RPMI8226 (cell line): ENCODE measurements around the gene NUDT2.
"Not testable (repeated sequence)": the region's sequence is repeated elsewhere in the genome, so short reads cannot be mapped to it uniquely, and the experiment has no call there.

Experiments
- DNase-seq: peaks from one replicate; pipeline ENCODE4 v3.0.0-alpha.2; 2015

NUDT2 gene

DNA sequence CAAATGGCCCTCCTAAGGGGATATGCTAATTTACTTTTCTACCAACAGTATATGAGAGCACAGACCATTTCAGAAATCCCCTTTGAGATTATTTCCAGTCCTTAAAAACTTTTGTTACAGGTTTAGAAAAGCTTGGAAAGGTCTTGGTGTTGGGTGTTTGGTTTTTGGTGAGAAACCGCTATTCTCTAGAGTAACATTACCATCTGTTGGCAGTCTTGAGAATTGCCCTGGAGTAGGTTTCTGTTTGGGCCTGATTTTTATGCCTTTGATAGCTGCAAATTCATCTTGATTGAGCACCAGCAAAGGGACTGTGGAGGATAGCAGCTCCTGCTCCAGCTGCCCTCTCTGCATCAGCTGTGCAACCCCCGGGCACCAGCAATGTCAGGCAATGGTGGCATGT, 8.0 kb downstream of the NUDT2 start:
- DNase-seq, result no peak

DNA sequence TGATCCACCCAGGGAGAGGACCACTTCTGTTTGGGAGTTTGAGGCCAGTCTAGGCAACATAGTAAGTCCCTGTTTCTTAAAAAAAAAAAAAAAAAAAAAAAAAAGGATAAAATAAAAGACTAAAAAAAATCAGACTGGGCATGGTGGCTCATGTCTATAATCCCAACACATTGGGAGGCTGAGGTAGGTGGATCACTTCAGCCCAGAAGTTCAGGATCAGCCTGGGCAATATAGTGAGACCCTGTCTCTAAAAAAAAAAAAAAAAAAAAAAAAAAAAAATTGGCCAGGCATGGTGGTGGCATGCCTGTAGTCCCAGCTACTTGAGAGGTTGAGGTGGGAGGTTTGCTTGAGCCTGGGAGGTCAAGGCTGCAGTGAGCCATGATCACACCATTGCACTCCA, 8.7 kb downstream of the NUDT2 start:
- DNase-seq, result not testable (repeated sequence)

DNA sequence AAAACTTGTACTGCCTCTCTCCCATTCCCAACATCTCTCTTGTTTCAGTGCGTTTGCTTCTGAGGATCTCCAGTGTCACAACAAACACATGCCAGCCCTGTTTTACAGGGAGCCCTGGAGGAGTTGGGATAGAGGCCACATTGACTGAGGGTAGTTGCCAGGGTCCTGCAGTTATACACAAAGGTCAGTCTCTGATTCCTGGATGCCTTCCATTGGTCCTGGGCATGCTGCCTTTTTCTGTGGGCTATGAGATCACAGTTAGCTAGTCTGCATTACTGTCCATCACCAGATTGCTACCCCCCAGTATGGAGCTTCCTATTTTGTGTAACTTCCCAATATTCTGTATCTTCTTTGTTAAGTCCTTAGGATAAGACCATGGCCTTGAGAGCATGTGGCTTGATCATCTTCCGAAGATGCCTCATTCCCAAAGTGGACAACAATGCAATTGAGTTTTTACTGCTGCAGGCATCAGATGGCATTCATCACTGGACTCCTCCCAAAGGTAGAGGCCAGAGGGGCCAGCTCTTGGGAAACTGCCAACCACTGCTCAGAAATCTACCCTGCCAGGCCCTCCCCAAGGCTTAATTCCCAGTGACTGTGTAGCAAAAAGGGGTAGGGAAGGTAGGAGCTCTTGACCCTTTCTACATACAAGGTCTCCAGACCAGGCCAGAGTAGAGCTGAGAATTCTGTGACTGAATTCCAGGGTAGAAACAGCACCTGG, 9.5 kb downstream of the NUDT2 start:
- no peak for DNase-seq

GRCh38 chr9:34341659-34342295, 12.4 kb downstream of the NUDT2 start:
- no peak for DNase-seq

GRCh38 chr9:34343090-34343489, 13.7 kb downstream of the NUDT2 start:
- no peak for DNase-seq

- no peak for DNase-seq
Measured at GRCh38 chr9:34343605-34344004, 14.2 kb downstream of the NUDT2 start.

GRCh38 chr9:34346873-34347799, 17.8 kb downstream of the NUDT2 start:
- no peak for DNase-seq

- DNase-seq, result no peak
Measured at GRCh38 chr9:34347800-34348158, 18.4 kb downstream of the NUDT2 start.

- no peak for DNase-seq
Measured at GRCh38 chr9:34349324-34349723, 20.0 kb downstream of the NUDT2 start.

GRCh38 chr9:34352122-34352652, 22.8 kb downstream of the NUDT2 start:
- not testable (repeated sequence) for DNase-seq

- not testable (repeated sequence) for DNase-seq
Measured at GRCh38 chr9:34352957-34353356, 23.6 kb downstream of the NUDT2 start.

DNA sequence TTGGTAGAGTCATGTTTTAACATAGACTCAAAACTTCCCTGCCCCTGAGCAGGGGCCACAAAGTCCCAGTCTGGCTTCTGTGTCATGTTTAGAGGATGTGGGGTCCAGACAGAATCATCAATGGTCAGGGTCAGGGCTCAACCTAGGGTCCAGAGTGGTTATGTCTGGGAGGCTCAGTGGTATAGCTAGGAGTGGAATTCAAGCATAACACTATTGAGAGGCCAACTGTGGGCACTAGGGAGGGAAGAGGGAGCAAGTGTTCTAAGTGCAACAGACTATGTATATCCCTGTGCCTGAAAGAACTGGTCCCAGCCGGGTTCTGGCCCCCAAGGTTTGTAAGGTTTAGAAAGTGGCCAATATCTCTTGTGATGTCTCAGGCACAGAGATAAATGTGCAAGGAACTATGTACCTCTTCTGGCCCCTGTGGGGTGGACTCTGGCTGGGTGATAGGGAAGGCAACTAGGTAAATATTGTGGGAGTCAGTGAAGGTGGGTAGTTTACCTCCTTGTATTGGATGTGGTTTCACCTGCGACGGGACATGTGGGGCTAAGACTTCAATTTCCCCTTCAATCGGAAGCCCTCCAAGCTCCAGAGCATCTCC, 33.3 kb downstream of the NUDT2 start:
- no peak for DNase-seq

- no peak for DNase-seq
Measured at GRCh38 chr9:34363619-34364351, 34.4 kb downstream of the NUDT2 start.

GRCh38 chr9:34365282-34365681, 35.9 kb downstream of the NUDT2 start:
- DNase-seq, result no peak

GRCh38 chr9:34366365-34366764, 37.0 kb downstream of the NUDT2 start:
- no peak for DNase-seq

DNA sequence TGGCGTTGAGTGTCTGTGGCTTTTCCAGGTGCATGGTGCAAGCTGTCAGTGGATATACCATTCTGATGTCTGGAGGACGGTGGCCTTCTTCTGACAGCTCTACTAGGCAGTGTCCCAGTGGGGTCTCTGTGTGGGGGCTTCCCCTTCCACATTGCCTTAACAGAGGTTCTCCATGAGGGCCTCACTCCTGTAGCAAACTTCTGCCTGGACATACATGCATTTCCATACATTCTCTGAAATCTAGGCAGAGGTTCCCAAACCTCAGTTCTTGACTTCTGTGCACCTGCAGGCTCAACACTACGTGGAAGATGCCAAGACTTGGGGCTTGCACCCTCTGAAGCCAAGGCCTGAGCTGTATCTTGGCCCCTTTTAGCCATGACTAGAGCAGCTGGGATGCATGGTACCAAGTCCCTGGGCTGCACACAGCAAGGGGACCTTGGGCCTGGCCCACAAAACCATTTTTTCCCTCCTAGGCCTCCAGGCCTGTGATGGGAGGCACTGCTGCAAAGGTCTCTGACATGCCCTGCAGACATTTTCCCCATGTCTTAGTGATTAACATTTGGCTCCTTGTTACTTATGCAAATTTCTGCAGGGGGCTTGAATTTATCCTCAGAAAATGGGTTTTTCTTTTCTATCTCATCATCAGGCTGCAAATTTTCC, 38.5 kb downstream of the NUDT2 start:
- not testable (repeated sequence) for DNase-seq

GRCh38 chr9:34368796-34369195, 39.4 kb downstream of the NUDT2 start:
- DNase-seq, result not testable (repeated sequence)

DNA sequence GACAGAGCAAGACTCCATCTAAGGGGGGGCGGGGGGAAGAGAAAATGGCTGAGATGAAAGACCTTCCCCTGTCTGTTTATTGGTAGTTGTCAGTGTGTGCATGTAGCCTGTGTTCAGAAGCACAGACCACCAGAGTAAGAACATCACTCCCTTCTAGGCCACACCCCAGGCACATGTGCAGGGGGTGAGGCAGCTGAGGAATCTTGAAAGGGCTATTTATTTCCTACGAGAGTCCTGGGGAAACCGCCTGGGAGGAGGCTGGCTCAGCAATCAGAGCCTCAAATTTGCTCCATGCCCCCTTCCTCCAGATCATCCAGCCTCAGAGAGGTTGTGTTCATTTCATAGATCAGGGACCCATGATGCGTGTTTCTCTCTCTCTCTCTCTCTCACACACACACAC, 40.3 kb downstream of the NUDT2 start:
- DNase-seq, result no peak

DNA sequence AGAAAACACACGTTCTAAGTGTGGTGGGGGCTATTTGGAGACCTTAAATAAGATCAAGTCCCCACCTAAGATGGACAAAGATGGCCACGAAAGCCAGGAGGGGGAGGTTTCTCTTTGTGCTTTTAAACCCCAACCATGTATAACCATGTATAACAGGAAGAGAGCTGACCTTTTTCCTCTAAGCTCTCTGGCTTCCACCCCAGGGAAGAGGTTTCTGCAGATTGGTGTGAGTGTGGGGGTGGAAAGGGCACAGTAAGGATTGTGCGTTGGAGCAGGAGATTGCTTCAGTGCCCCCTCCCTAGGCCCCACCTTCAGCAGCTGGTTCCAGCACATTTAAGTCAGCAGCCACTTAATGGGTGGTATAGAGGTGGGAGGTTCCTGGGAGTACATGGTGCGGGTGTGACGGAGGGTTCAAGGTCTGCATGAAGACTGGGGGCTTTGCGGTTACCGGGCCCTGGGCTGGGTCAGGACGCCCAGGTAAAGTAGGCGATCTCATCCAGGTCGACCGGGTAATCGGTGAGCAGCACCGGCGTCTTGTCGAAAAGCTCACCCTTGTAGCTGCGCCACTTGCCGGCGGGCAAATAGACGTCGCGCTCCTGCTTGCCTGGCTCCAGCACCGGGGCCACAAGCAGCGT, 41.1 kb downstream of the NUDT2 start:
- no peak for DNase-seq

GRCh38 chr9:34370970-34371880, 41.9 kb downstream of the NUDT2 start:
- no peak for DNase-seq
